Right ventricle myocardium inferior (tissue), 1 donor: Measurements from ENCODE around the gene C1orf198. TPM values are rescaled to one million over a fixed set of nuclear protein-coding genes. Genes with fewer than 3 reads are reported as not detected.

Source experiments
- ATAC-seq: fragments of 200-7000 bp; cut with Tn5 transposase; one replicate; pipeline ENCODE4 v1.9.1; 2020; ENCODE audit warnings: mild to moderate bottlenecking, moderate library complexity
- DNase-seq: peaks from one replicate; pipeline ENCODE4 v3.0.0; 2021; ENCODE audit errors: missing footprints
- intact Hi-C: fragments of 100-400 bp; cut with DNase I; formaldehyde crosslinking; loops from one replicate; pipeline ENCODE4 v1.11.0; 2022
- total RNA-seq: library from RNA; stranded (reverse); fragmentation: NEBNext Ultra II Directional; extraction: Animal tissue kit (Norgen Biotek cat#: 25700); gene quantifications from one replicate; pipeline ENCODE4 v1.2.1, GENCODE V29; 2021
- donor health status: DM: no; HTN: yes; CAD: no; lungs with severe emphysema.

Gene C1orf198
- total RNA-seq, 1 donor from 2014 or later, result 46.0 TPM

GRCh38 chr1:230804396-230804795 is 63.9 kb downstream of the C1orf198 start:
- DNase-seq, result no peak
- intact Hi-C loops, result no loop called here
- no peak for ATAC-seq

GRCh38 chr1:230800891-230801840 is 67.2 kb downstream of the C1orf198 start:
- ATAC-seq (no peak), DNase-seq (no peak)
- intact Hi-C loops, result no loop called here

- intact Hi-C loops, result loop anchor here (1.0 to 2.0 kb wide), 2 partner anchors 119 to 412 kb away; no protein-coding TSS in a partner anchor
- ATAC-seq, result no peak
- DNase-seq, result no peak
Measured at GRCh38 chr1:230798491-230798890, 69.8 kb downstream of the C1orf198 start.

GRCh38 chr1:230797942-230798365 is 70.4 kb downstream of the C1orf198 start:
- DNase-seq, result no peak
- intact Hi-C loops, result loop anchor here (1.0 to 2.0 kb wide), 2 partner anchors 119 to 413 kb away; no protein-coding TSS in a partner anchor
- peak; percentile 91 for ATAC-seq

GRCh38 chr1:230797376-230797920 is 70.9 kb downstream of the C1orf198 start:
- no peak for DNase-seq
- ATAC-seq, result no peak
- intact Hi-C loops, result no loop called here

GRCh38 chr1:230796626-230797025 is 71.7 kb downstream of the C1orf198 start:
- intact Hi-C loops, result no loop called here
- no peak for DNase-seq
- no peak for ATAC-seq

GRCh38 chr1:230794871-230795605 is 73.3 kb downstream of the C1orf198 start:
- no peak for ATAC-seq
- intact Hi-C loops, result no loop called here
- DNase-seq, result no peak

- ATAC-seq, result no peak
- intact Hi-C loops, result no loop called here
- DNase-seq, result no peak
Measured at GRCh38 chr1:230794431-230794830, 73.9 kb downstream of the C1orf198 start.

GRCh38 chr1:230793463-230793745 is 74.9 kb downstream of the C1orf198 start:
- intact Hi-C loops, result no loop called here
- no peak for DNase-seq
- no peak for ATAC-seq

- intact Hi-C loops, result no loop called here
- ATAC-seq (no peak), DNase-seq (no peak)
Measured at GRCh38 chr1:230792691-230793462, 75.4 kb downstream of the C1orf198 start.

- DNase-seq (no peak), ATAC-seq (no peak)
- intact Hi-C loops, result no loop called here
Measured at GRCh38 chr1:230791986-230792564, 76.2 kb downstream of the C1orf198 start.

GRCh38 chr1:230790026-230790425 is 78.3 kb downstream of the C1orf198 start:
- intact Hi-C loops, result no loop called here
- DNase-seq (no peak), ATAC-seq (no peak)

GRCh38 chr1:230788561-230789275 is 79.6 kb downstream of the C1orf198 start:
- intact Hi-C loops, result no loop called here
- ATAC-seq, result no peak
- no peak for DNase-seq

GRCh38 chr1:230787471-230787870 is 80.8 kb downstream of the C1orf198 start:
- DNase-seq, result no peak
- no peak for ATAC-seq
- intact Hi-C loops, result no loop called here
